GM23338 (cell line): ENCODE results near the gene NDUFV1. TPM values are rescaled to one million over a fixed set of nuclear protein-coding genes. Genes with fewer than 3 reads are reported as not detected.

Experiments used
- ATAC-seq: fragments of 200-7000 bp; cut with Tn5 transposase; 3 replicates; pipeline ENCODE4 v1.9.1; 2020
- DNase-seq: peaks from one replicate; pipeline ENCODE4 v3.0.0-alpha.2; 2015; ENCODE audit warnings: low spot score
- H2AFZ ChIP-seq: fragments of 200-600 bp; sonication (generic); 2 replicates; pipeline ENCODE4 v1.8.0; 2016; ENCODE audit warnings: antibody characterized with exemption, mild to moderate bottlenecking, moderate library complexity
- H3F3A ChIP-seq: fragments of 200-600 bp; sonication (generic); replicated peaks from 2 replicates; pipeline ENCODE4 v1.8.0; 2017; ENCODE audit warnings: antibody characterized with exemption, mixed run types, low read depth
- H3K27ac ChIP-seq: fragments of 200-600 bp; sonication (generic); 2 replicates; pipeline ENCODE4 v1.6.1; 2016; ENCODE audit warnings: low read depth
- H3K27me3 ChIP-seq: fragments of 200-600 bp; sonication (generic); 2 replicates; pipeline ENCODE4 v1.8.0; 2016; ENCODE audit warnings: mild to moderate bottlenecking, mixed run types, moderate library complexity; ENCODE audit not compliant: insufficient read depth
- H3K36me3 ChIP-seq: fragments of 200-600 bp; sonication (generic); 2 replicates; pipeline ENCODE4 v1.8.0; 2016; ENCODE audit warnings: mild to moderate bottlenecking; ENCODE audit not compliant: insufficient read depth
- H3K4me1 ChIP-seq: fragments of 200-600 bp; sonication (generic); 2 replicates; pipeline ENCODE4 v1.8.0; 2016; ENCODE audit warnings: mild to moderate bottlenecking, moderate library complexity; ENCODE audit not compliant: insufficient read depth
- H3K4me2 ChIP-seq: fragments of 200-600 bp; sonication (generic); 2 replicates; pipeline ENCODE4 v1.7.1; 2017; ENCODE audit warnings: mixed run types
- H3K4me3 ChIP-seq: fragments of 200-600 bp; sonication (generic); 2 replicates; pipeline ENCODE4 v1.6.1; 2016; ENCODE audit warnings: mixed run types
- H3K79me2 ChIP-seq: fragments of 200-600 bp; sonication (generic); replicated peaks from 2 replicates; pipeline ENCODE4 v1.8.0; 2017; ENCODE audit warnings: mild to moderate bottlenecking; ENCODE audit not compliant: insufficient read depth
- H3K9me2 ChIP-seq: fragments of 200-600 bp; sonication (generic); 2 replicates; pipeline ENCODE4 v1.8.0; 2017; ENCODE audit not compliant: insufficient read depth
- H4K20me1 ChIP-seq: fragments of 200-600 bp; sonication (generic); replicated peaks from 2 replicates; pipeline ENCODE4 v1.8.0; 2017; ENCODE audit warnings: mild to moderate bottlenecking; ENCODE audit not compliant: insufficient read depth
- H3K27ac Mint-ChIP-seq: 2 replicates; pipeline ENCODE4 v1.8.0; 2020; ENCODE audit warnings: inconsistent platforms, mild to moderate bottlenecking, moderate library complexity, mixed read lengths
- H3K27me3 Mint-ChIP-seq: 3 replicates; pipeline ENCODE4 v1.8.0; 2022; ENCODE audit warnings: low read depth, mild to moderate bottlenecking, moderate library complexity, mixed read lengths, inconsistent platforms; ENCODE audit not compliant: insufficient read depth, poor library complexity
- H3K36me3 Mint-ChIP-seq: 3 replicates; pipeline ENCODE4 v1.8.0; 2021; ENCODE audit warnings: low read depth, mild to moderate bottlenecking, inconsistent platforms, moderate library complexity, mixed read lengths
- H3K4me1 Mint-ChIP-seq: 3 replicates; pipeline ENCODE4 v1.8.0; 2020; ENCODE audit warnings: mild to moderate bottlenecking, inconsistent platforms, mixed read lengths
- H3K4me3 Mint-ChIP-seq: 3 replicates; pipeline ENCODE4 v1.8.0; 2021; ENCODE audit warnings: moderate library complexity, mild to moderate bottlenecking, inconsistent platforms, mixed read lengths
- H3K9me3 Mint-ChIP-seq: 3 replicates; pipeline ENCODE4 v1.8.0; 2020; ENCODE audit warnings: moderate library complexity, mild to moderate bottlenecking, inconsistent platforms, mixed read lengths
- CREB1 ChIP-seq: fragments of 250-450 bp; sonication (Bioruptor Pico); IDR thresholded peaks from 2 replicates; pipeline ENCODE4 v1.5.0; 2020; ENCODE audit warnings: low read depth, mild to moderate bottlenecking, moderate library complexity
- CTCF ChIP-seq, 2 experiments: fragments of 200-600 bp in 1 of 2; sonication (generic) in 1 of 2; conservative IDR thresholded peaks; 2 replicates each; pipeline versions ENCODE4 v1.5.1 to v1.6.1; 2016 to 2017; ENCODE audit warnings: antibody characterized with exemption in 2 of 2, low read depth in 2 of 2, mild to moderate bottlenecking in 2 of 2, moderate library complexity in 1 of 2
- ETS1 ChIP-seq: IDR thresholded peaks from 2 replicates; pipeline ENCODE4 v1.6.1; 2016; ENCODE audit warnings: antibody characterized with exemption
- EZH2 ChIP-seq: fragments of 200-600 bp; sonication (generic); IDR thresholded peaks from one replicate; pipeline ENCODE4 v1.8.0; 2017; ENCODE audit warnings: antibody characterized with exemption, mild to moderate bottlenecking, low read depth; ENCODE audit not compliant: unreplicated experiment
- EZH2phosphoT487 ChIP-seq: fragments of 200-600 bp; sonication (generic); IDR thresholded peaks from one replicate; pipeline ENCODE4 v1.8.1; 2018; ENCODE audit warnings: antibody characterized with exemption; ENCODE audit not compliant: unreplicated experiment
- JUNB ChIP-seq: IDR thresholded peaks from one replicate; pipeline ENCODE4 v1.6.1; 2016; ENCODE audit warnings: antibody characterized with exemption; ENCODE audit not compliant: unreplicated experiment
- NANOG ChIP-seq: IDR thresholded peaks from 2 replicates; pipeline ENCODE4 v1.6.1; 2016; ENCODE audit warnings: antibody characterized with exemption, borderline replicate concordance
- POLR2AphosphoS5 ChIP-seq: IDR thresholded peaks from 2 replicates; pipeline ENCODE4 v1.6.1; 2016; ENCODE audit warnings: antibody characterized with exemption, low read depth
- REST ChIP-seq: IDR thresholded peaks from one replicate; pipeline ENCODE4 v1.6.1; 2018; ENCODE audit warnings: antibody characterized with exemption; ENCODE audit not compliant: unreplicated experiment
- STAT1 ChIP-seq: IDR thresholded peaks from one replicate; pipeline ENCODE4 v1.6.1; 2016; ENCODE audit warnings: antibody characterized with exemption; ENCODE audit not compliant: unreplicated experiment
- ZNF114 ChIP-seq: fragments of 250-450 bp; sonication (Bioruptor Pico); IDR thresholded peaks from 2 replicates; pipeline ENCODE4 v1.5.0; 2020; ENCODE audit warnings: mild to moderate bottlenecking, moderate library complexity
- ZNF331 ChIP-seq: fragments of 250-450 bp; sonication (Bioruptor Pico); IDR thresholded peaks from 2 replicates; pipeline ENCODE4 v1.5.0; 2020; ENCODE audit warnings: low read depth, mild to moderate bottlenecking, moderate library complexity
- ZNF462 ChIP-seq: fragments of 250-450 bp; sonication (Bioruptor Pico); IDR thresholded peaks from 2 replicates; pipeline ENCODE4 v1.5.0; 2020; ENCODE audit warnings: mild to moderate bottlenecking, moderate library complexity
- polyA plus RNA-seq: library from polyadenylated mRNA; unstranded; fragments of >200 nt; fragmentation: Nextera tagmentation; extraction: Ambion mirVana; gene quantifications from 2 replicates; pipeline ENCODE4 v1.2.1, GENCODE V29; 2016
- total RNA-seq: library from RNA; depleted of rRNA; stranded (reverse); fragments of >200 nt; shearing (Covaris generic); gene quantifications from 2 replicates; pipeline ENCODE4 v1.2.3, GENCODE V29; 2014

The NDUFV1 gene
- total and polyA plus RNA-seq, 2 experiments from 2014 or later = 104 to 241 TPM

DNA sequence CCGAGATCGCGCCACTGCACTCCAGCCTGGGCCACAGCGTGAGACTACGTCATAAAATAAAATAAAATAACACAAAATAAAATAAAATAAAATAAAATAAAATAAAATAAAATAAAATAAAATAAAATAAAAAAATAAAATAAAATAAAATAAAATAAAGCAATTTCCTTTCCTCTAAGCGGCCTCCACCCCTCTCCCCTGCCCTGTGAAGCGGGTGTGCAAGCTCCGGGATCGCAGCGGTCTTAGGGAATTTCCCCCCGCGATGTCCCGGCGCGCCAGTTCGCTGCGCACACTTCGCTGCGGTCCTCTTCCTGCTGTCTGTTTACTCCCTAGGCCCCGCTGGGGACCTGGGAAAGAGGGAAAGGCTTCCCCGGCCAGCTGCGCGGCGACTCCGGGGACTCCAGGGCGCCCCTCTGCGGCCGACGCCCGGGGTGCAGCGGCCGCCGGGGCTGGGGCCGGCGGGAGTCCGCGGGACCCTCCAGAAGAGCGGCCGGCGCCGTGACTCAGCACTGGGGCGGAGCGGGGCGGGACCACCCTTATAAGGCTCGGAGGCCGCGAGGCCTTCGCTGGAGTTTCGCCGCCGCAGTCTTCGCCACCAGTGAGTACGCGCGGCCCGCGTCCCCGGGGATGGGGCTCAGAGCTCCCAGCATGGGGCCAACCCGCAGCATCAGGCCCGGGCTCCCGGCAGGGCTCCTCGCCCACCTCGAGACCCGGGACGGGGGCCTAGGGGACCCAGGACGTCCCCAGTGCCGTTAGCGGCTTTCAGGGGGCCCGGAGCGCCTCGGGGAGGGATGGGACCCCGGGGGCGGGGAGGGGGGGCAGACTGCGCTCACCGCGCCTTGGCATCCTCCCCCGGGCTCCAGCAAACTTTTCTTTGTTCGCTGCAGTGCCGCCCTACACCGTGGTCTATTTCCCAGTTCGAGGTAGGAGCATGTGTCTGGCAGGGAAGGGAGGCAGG lies 23.2 kb upstream of the NDUFV1 start, which contains the start of gene GSTP1:
Gene GSTP1, plus strand, starts transcription at position 566 of the 958 bp plus-strand sequence. Its CDS starts 32 bp downstream, at position 598.
- Histone ChIP-seq H3K4me3 (peak within 1 kb of the TSS; percentile 88), H3K27me3 (no peaks in the 10 kb centered on the region), H4K20me1 (peaks cover 17% of the 10 kb centered on the region; the same call in 1 of the 2 replicates), H3F3A (peaks cover 20% of the 10 kb centered on the region), H3K79me2 (peaks cover 27% of the 10 kb centered on the region), H2AFZ (no peak within 1 kb of the TSS), H3K4me1 (peaks cover 39% of the 10 kb centered on the region), H3K9me2 (no peaks in the 10 kb centered on the region), H3K4me2 (peak within 1 kb of the TSS; percentile 95), H3K27ac (peak within 1 kb of the TSS; percentile 80; the same call in 1 of the 2 replicates), H3K36me3 (peaks cover 11% of the 10 kb centered on the region; the same call in 1 of the 2 replicates)
- TF ChIP-seq ZNF331 (CRISPR knock-in tag) (no peak), POLR2AphosphoS5 (peak; percentile 97), JUNB (no peak), EZH2 (no peak), ETS1 (no peak), CTCF (conservative IDR thresholded peaks at IDR 0.05; ENCODE audit: low read depth in 2 of 2) (peak; percentile 55 to 69), STAT1 (no peak), REST (no peak), CREB1 (CRISPR knock-in tag) (no peak; the same call in none of the 2 replicates), ZNF114 (CRISPR knock-in tag) (no peak), ZNF462 (CRISPR knock-in tag) (no peak), NANOG (no peak), EZH2phosphoT487 (no peak)
- Mint-ChIP-seq H3K9me3 (peaks cover 2% of the 10 kb centered on the region; the same call in 2 of the 3 replicates), H3K27ac (peak within 1 kb of the TSS; percentile 99), H3K4me3 (peak within 1 kb of the TSS; percentile 96), H3K27me3 (peaks cover 29% of the 10 kb centered on the region), H3K4me1 (peaks cover 58% of the 10 kb centered on the region), H3K36me3 (peaks cover 42% of the 10 kb centered on the region)
- DNase-seq = peak; percentile 90
- peak; percentile 87 for ATAC-seq
